ENCODE measurements around the gene NUDT9. TPM values are rescaled to one million over a fixed set of nuclear protein-coding genes. Genes with fewer than 3 reads are reported as not detected.

The NUDT9 gene
- polyA plus RNA-seq, 1 of the 3 experiments (the other 2 are of a cell fraction): 21.8 TPM

DNA sequence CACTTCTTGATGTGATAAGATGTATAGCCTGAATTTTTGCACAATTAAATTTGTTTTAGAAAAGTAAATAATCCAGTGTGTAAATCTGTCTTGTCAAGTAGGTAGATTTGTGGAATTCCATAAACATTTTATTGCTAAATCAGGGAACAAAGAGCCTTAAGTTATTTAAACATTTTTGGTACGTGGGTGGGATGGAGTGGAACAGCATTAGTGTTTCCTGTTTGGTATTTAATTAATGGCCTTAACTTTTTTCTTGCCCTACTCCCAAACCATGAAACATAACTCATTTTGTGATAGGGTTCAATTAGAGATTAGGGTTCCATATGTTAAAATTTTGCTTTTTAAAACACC, 5.1 kb downstream of the NUDT9 start:
- Histone ChIP-seq H3F3A (replicated peaks; ENCODE audit: insufficient read depth) (peaks cover 5% of the 10 kb centered on the region), H3K9me3 (no peaks in the 10 kb centered on the region), H3K4me3 (ENCODE audit: low read depth in 2 of 2, low read length in 1 of 2) (no peak overlapping the region), H3K79me2 (ENCODE audit: insufficient read depth) (peaks cover 91% of the 10 kb centered on the region), H3K27ac (ENCODE audit: low read depth in 2 of 2, low read length in 1 of 2) (no peak overlapping the region), H3K4me2 (no peak overlapping the region), H3K9me2 (no peaks in the 10 kb centered on the region), H4K20me1 (ENCODE audit: insufficient read depth) (no peaks in the 10 kb centered on the region; the same call in 1 of the 2 replicates), H2AFZ (ENCODE audit: low read depth) (no peak overlapping the region), H3K4me1 (ENCODE audit: control insufficient read depth in 1 of 2, insufficient read depth in 2 of 2, low read depth in 1 of 2, low read length in 1 of 2) (peaks cover 3 to 6% of the 10 kb centered on the region in 2 experiments; a peak in 1 of 4 replicates), H3K36me3 (replicated peaks in 1 of 2; ENCODE audit: control insufficient read depth in 1 of 2, insufficient read depth in 2 of 2, low read length in 1 of 2) (no peaks in the 10 kb centered on the region), H3K9ac (no peak overlapping the region), H3K27me3 (ENCODE audit: insufficient read depth) (no peaks in the 10 kb centered on the region)
- 87% methylated on average over 1 of the region's 1 CpG for WGBS (ENCODE audit: low lambda C conversion rate)
- no peak for DNase-seq
- CTCF ChIA-PET: no interaction called here
- no peak for TF ChIP-seq CHD2 (IDR thresholded peaks at IDR 0.05; ENCODE audit: low read length, partially characterized antibody)
- POLR2A ChIA-PET: no interaction called here

DNA sequence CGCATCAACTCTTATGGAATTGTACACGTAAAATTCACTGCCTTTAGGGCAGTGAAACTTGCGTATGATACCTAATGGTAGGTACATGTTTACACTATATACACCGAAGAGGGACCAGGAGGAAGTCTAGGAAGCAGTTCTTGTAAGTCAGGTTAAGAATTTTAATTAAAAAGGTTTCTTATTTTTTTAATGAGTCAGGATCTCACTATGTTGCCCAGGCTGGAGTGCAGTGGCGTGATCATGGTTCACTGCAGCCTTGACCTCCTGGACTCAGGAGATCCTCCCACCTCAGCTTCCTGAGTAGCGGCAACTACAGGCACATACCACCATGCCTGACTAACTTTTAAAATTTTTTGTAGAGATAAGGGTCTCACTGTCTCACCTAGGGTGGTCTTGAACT, 6.6 kb downstream of the NUDT9 start:
- no peak for TF ChIP-seq ZBTB33 (IDR thresholded peaks at IDR 0.05; ENCODE audit: borderline replicate concordance, low read depth)
- TF ChIP-seq, protein P1, sequence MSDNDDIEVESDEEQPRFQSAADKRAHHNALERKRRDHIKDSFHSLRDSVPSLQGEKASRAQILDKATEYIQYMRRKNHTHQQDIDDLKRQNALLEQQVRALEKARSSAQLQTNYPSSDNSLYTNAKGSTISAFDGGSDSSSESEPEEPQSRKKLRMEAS (IDR thresholded peaks at IDR 0.05; ENCODE audit: low read depth): no peak
- TF ChIP-seq MEF2A (IDR thresholded peaks at IDR 0.05; ENCODE audit: borderline replicate concordance, low read depth): no peak
- TF ChIP-seq, protein P2, sequence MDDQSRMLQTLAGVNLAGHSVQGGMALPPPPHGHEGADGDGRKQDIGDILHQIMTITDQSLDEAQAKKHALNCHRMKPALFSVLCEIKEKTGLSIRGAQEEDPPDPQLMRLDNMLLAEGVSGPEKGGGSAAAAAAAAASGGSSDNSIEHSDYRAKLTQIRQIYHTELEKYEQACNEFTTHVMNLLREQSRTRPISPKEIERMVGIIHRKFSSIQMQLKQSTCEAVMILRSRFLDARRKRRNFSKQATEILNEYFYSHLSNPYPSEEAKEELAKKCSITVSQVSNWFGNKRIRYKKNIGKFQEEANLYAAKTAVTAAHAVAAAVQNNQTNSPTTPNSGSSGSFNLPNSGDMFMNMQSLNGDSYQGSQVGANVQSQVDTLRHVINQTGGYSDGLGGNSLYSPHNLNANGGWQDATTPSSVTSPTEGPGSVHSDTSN (IDR thresholded peaks at IDR 0.05): no peak
- TF ChIP-seq GABPA (IDR thresholded peaks at IDR 0.05; ENCODE audit: low read depth): no peak
- no peak for TF ChIP-seq IRF3 (IDR thresholded peaks at IDR 0.05; ENCODE audit: low read depth, low read length)
- TF ChIP-seq SIN3A (IDR thresholded peaks at IDR 0.05; ENCODE audit: borderline replicate concordance, low read depth, low read length): no peak
- no peak for TF ChIP-seq CHD2 (IDR thresholded peaks at IDR 0.05; ENCODE audit: low read length, partially characterized antibody)
- TF ChIP-seq RCOR1 (IDR thresholded peaks at IDR 0.05; ENCODE audit: low read length): no peak
- TF ChIP-seq, protein P3, sequence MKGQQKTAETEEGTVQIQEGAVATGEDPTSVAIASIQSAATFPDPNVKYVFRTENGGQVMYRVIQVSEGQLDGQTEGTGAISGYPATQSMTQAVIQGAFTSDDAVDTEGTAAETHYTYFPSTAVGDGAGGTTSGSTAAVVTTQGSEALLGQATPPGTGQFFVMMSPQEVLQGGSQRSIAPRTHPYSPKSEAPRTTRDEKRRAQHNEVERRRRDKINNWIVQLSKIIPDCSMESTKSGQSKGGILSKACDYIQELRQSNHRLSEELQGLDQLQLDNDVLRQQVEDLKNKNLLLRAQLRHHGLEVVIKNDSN (IDR thresholded peaks at IDR 0.05; ENCODE audit: borderline replicate concordance, low read depth): no peak
- TF ChIP-seq YY1 (IDR thresholded peaks at IDR 0.05; ENCODE audit: low read depth): no peak
- no peak for DNase-seq
- Histone ChIP-seq H3K79me2 (ENCODE audit: insufficient read depth) (peaks cover 93% of the 10 kb centered on the region), H3K4me3 (ENCODE audit: low read depth in 2 of 2, low read length in 1 of 2) (no peak overlapping the region), H3K4me1 (ENCODE audit: control insufficient read depth in 1 of 2, insufficient read depth in 2 of 2, low read depth in 1 of 2, low read length in 1 of 2) (peaks cover 1 to 6% of the 10 kb centered on the region in 2 experiments; a peak in 1 of 4 replicates), H3K9me3 (no peaks in the 10 kb centered on the region), H2AFZ (ENCODE audit: low read depth) (no peak overlapping the region), H3K27me3 (ENCODE audit: insufficient read depth) (no peaks in the 10 kb centered on the region), H3K9me2 (no peaks in the 10 kb centered on the region), H3F3A (replicated peaks; ENCODE audit: insufficient read depth) (peaks cover 5% of the 10 kb centered on the region), H3K36me3 (replicated peaks in 1 of 2; ENCODE audit: control insufficient read depth in 1 of 2, insufficient read depth in 2 of 2, low read length in 1 of 2) (no peaks in the 10 kb centered on the region), H4K20me1 (ENCODE audit: insufficient read depth) (no peaks in the 10 kb centered on the region; the same call in 1 of the 2 replicates), H3K9ac (no peak overlapping the region), H3K27ac (ENCODE audit: low read depth in 2 of 2, low read length in 1 of 2) (no peak overlapping the region), H3K4me2 (no peak overlapping the region)
- ChIA-PET POLR2A (no interaction called here), CTCF (interaction anchor here (0.6 kb wide), 1 partner anchor 36 kb away, joined by 3 read pairs; no protein-coding TSS in a partner anchor)
- WGBS (ENCODE audit: low lambda C conversion rate): 98% methylated on average over 6 of the region's 6 CpGs

Measured in SK-N-SH (cell line).